ENCODE measurements around the gene PINK1. TPM values are rescaled to one million over a fixed set of nuclear protein-coding genes. Genes with fewer than 3 reads are reported as not detected.

Gene PINK1
- total RNA-seq, 1 experiment from 2014 or later, result 129 TPM

DNA sequence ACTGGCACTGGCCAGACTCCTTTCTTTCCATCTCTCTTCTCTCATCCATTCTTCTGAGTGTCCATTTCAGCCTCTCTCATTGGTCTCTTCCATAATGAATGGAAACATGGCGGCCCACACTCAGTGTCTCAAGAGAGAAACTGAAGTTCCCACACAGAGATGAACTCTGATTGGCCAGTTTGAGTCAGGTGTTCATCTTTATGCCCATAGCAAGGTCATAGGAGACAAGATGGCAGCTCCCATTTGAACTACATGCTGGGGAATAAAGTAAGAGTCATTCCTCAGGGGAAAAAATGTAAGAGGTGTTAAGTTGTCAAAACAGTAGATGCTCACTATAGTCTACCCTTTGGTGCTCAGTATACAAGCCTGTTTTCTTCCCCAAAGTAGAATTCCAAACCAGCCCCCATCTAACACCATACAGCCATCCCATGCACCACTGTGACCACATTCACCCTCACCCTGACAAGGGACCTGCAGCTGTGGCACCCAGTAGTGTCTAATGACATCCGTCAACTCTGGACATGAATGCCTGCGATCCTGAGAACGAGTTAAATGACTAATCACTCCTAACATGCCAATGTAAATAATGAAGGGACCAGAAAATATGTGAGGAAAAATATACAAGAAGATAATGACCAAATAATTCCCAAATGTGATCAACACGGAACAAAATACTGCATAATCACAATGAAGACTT is 32.0 kb upstream of the PINK1 start:
- H3K4me3 ChIP-seq (ENCODE audit: low read length), result no peak overlapping the region
- intact Hi-C loops (cut with micrococcal nuclease), result loop anchor here (1.0 to 2.0 kb wide), 2 partner anchors 12 to 62 kb away; partner anchors contain the start of gene CDA
- no peaks in the 10 kb centered on the region; the same call in 1 of the 2 replicates for H3K36me3 ChIP-seq (ENCODE audit: low read depth, low read length)
- H3K27ac ChIP-seq (ENCODE audit: low read length), result peak overlapping the region; percentile 97
- no peaks in the 10 kb centered on the region for H3K9me3 ChIP-seq (ENCODE audit: low read length)
- H2AFZ ChIP-seq (ENCODE audit: low read length), result no peak overlapping the region
- POLR2A ChIA-PET (ENCODE audit: unreplicated experiment), result no interaction called here
- BruUV-seq (replicated peaks), result TSS peak; percentile 37
- peaks cover 10% of the 10 kb centered on the region; the same call in 1 of the 2 replicates for H3K79me2 ChIP-seq (ENCODE audit: low read length)
- H4K20me1 ChIP-seq (ENCODE audit: low read length), result no peaks in the 10 kb centered on the region
- H3K9me2 ChIP-seq (replicated peaks; ENCODE audit: low read length), result no peaks in the 10 kb centered on the region
- peak overlapping the region; percentile 64 for H3K4me2 ChIP-seq (ENCODE audit: low read length)
- no peaks in the 10 kb centered on the region for H3K27me3 ChIP-seq (ENCODE audit: low read length)
- TF ChIP-seq, protein P1, sequence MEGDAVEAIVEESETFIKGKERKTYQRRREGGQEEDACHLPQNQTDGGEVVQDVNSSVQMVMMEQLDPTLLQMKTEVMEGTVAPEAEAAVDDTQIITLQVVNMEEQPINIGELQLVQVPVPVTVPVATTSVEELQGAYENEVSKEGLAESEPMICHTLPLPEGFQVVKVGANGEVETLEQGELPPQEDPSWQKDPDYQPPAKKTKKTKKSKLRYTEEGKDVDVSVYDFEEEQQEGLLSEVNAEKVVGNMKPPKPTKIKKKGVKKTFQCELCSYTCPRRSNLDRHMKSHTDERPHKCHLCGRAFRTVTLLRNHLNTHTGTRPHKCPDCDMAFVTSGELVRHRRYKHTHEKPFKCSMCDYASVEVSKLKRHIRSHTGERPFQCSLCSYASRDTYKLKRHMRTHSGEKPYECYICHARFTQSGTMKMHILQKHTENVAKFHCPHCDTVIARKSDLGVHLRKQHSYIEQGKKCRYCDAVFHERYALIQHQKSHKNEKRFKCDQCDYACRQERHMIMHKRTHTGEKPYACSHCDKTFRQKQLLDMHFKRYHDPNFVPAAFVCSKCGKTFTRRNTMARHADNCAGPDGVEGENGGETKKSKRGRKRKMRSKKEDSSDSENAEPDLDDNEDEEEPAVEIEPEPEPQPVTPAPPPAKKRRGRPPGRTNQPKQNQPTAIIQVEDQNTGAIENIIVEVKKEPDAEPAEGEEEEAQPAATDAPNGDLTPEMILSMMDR (conservative IDR thresholded peaks at IDR 0.05; ENCODE audit: low read depth, low read length), result no peak
- no peak for TF ChIP-seq EZH2phosphoT487 (IDR thresholded peaks at IDR 0.05; ENCODE audit: borderline replicate concordance, low read length)
- TF ChIP-seq EZH2 (IDR thresholded peaks at IDR 0.05; ENCODE audit: low read length, unreplicated experiment), result no peak
- H3K9ac ChIP-seq (ENCODE audit: low read length), result peak overlapping the region; percentile 63
- peaks cover 21% of the 10 kb centered on the region for H3F3A ChIP-seq (ENCODE audit: low read length, unreplicated experiment)
- ATAC-seq (peak; percentile 71), DNase-seq (peak; percentile 84)
- CTCF ChIA-PET, result interaction anchor here (1.3 kb wide), 1 partner anchor 26 kb away, joined by 3 read pairs; no protein-coding TSS in a partner anchor
- peaks cover 56% of the 10 kb centered on the region for H3K4me1 ChIP-seq (ENCODE audit: insufficient read depth, low read length)

DNA sequence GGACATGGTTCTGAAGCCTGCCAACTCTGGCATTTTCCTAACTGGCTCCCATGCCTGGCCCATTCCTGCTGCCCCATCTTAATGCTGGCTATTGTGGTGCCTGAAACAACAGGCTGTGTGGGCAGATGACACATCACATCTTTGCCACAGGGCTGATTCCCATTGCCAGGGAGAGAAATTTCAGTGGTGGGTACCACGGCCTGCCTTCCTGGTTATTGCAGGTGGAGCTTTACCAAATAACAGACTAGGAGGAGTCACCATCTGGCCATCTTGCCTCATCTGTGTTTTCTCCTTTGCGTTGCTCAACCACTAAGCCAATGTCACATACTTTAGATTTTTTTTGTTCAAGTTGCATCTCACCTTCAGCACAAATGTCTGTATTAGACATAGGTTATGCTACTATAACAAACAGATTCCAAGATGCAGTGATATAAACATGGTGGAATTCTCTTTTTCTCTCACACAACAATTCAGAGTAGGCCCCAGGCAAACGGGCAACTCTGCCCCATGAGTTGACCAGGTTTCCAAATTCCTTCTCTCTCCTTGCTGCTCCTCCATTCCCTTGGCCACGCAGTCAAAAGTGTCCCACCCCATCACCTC is 30.3 kb upstream of the PINK1 start:
- H3K27me3 ChIP-seq (ENCODE audit: low read length), result no peaks in the 10 kb centered on the region
- H2AFZ ChIP-seq (ENCODE audit: low read length), result no peak overlapping the region
- DNase-seq, result peak; percentile 79
- H3K9me3 ChIP-seq (ENCODE audit: low read length), result no peaks in the 10 kb centered on the region
- H3K9me2 ChIP-seq (replicated peaks; ENCODE audit: low read length), result no peaks in the 10 kb centered on the region
- ChIA-PET POLR2A (ENCODE audit: unreplicated experiment) (no interaction called here), CTCF (no interaction called here)
- intact Hi-C loops (cut with micrococcal nuclease), result no loop called here
- peaks cover 5% of the 10 kb centered on the region; the same call in 1 of the 2 replicates for H3K36me3 ChIP-seq (ENCODE audit: low read depth, low read length)
- peak overlapping the region; percentile 50; the same call in 1 of the 2 replicates for H3K9ac ChIP-seq (ENCODE audit: low read length)
- H3K4me3 ChIP-seq (ENCODE audit: low read length), result no peak overlapping the region
- no peaks in the 10 kb centered on the region for H4K20me1 ChIP-seq (ENCODE audit: low read length)
- ATAC-seq, result no peak
- peak overlapping the region; percentile 64 for H3K4me2 ChIP-seq (ENCODE audit: low read length)
- BruUV-seq (replicated peaks), result no TSS peak
- peaks cover 6% of the 10 kb centered on the region; the same call in 1 of the 2 replicates for H3K79me2 ChIP-seq (ENCODE audit: low read length)
- peaks cover 56% of the 10 kb centered on the region for H3K4me1 ChIP-seq (ENCODE audit: insufficient read depth, low read length)
- peaks cover 21% of the 10 kb centered on the region for H3F3A ChIP-seq (ENCODE audit: low read length, unreplicated experiment)
- peak overlapping the region; percentile 97 for H3K27ac ChIP-seq (ENCODE audit: low read length)
- no peak for TF ChIP-seq EZH2phosphoT487 (IDR thresholded peaks at IDR 0.05; ENCODE audit: borderline replicate concordance, low read length)
- TF ChIP-seq EZH2 (IDR thresholded peaks at IDR 0.05; ENCODE audit: low read length, unreplicated experiment), result no peak
- TF ChIP-seq, protein P1 (conservative IDR thresholded peaks at IDR 0.05; ENCODE audit: low read depth, low read length), result no peak
